ENCODE measurements around the gene SLC8A1.

SLC8A1 gene

GRCh38 chr2:40303746-40304145 lies 148.1 kb downstream of the SLC8A1 start:
- DNase-seq: no peak

DNA sequence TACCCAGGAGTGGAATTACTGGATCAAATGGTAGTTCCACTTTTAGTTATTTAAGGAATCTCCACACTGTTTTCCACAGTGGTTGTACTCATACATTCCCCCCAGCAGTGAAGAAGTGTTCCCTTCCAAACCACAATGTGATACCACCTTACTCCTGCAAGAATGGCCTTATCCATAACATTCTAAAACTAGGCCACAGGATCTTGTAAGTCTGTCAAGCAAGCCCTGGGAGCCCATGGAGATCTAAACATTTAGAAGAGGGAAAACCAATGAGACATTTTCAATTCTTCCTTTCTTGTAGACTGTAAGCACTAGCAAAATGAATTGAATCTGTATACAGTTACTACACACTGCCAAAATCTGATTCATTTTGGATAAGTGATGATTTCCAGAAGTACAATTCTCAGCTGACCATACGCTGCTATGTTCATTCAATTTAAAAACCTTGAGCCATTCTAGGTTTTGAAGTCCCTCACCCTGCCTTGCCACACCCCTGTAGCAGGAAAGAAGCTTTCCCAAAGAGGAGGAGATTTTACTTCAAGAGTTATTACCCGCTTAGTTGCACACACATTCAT lies 149.1 kb downstream of the SLC8A1 start:
- DNase-seq: no peak

GRCh38 chr2:40300391-40300790 lies 151.5 kb downstream of the SLC8A1 start:
- DNase-seq: no peak

DNA sequence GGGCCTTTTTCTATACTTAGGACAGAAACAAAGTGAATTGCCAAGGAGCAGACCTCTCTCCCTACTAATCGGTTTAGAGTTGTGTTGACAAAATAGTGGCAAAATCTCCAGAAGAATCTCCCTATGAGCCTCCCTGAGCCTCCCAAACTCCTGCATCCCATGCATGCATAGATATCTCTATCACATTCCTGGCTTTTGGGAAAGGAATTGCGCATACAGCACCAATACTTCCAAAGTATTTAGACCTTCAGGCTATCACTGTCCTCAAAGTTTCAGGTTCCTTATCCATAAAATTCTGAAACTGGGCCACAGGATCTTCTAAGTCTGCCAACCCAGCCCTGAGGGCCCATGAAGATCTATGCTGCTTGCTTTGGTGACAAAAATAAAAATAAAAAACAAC lies 152.1 kb downstream of the SLC8A1 start:
- no peak for DNase-seq

DNA sequence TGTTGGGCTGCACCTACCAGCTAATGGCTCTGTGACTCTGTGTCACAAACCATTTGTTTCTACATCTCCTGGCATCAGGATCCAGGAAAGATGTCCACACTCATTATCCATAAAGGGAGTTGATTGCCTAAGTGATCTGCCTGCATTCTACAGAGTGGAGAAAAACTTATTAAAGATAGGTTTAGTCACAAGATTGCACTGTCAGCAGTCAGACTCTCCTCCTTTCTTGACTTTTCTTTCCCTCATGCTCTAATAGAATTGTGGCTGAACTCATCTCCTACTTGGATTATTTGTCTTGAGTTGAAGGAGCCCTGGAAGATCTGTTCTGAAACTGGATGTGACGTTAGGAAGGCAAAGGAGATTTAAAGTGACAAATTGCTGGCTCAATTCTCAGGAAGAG lies 152.7 kb downstream of the SLC8A1 start:
- DNase-seq: no peak

GRCh38 chr2:40298026-40298425 lies 153.9 kb downstream of the SLC8A1 start:
- DNase-seq: no peak

DNA sequence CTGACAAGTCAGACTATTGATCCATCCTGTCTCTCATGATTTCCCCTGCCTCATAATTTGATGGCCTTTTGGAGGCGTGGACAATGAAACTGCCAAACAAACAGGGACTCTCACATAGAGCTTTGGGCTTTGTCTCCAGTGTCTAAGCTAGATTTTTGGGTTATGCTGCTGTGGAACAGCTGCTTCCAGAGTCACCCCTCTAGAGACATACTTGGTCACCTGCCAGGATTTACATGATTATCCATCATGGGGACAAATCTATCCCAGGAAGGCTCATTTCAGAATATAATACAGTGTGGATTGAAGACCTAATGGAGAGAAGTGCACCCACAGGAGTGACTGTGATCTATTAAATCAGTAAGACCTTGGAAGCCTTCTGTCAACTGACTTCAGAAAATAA lies 159.6 kb downstream of the SLC8A1 start:
- no peak for DNase-seq

DNA sequence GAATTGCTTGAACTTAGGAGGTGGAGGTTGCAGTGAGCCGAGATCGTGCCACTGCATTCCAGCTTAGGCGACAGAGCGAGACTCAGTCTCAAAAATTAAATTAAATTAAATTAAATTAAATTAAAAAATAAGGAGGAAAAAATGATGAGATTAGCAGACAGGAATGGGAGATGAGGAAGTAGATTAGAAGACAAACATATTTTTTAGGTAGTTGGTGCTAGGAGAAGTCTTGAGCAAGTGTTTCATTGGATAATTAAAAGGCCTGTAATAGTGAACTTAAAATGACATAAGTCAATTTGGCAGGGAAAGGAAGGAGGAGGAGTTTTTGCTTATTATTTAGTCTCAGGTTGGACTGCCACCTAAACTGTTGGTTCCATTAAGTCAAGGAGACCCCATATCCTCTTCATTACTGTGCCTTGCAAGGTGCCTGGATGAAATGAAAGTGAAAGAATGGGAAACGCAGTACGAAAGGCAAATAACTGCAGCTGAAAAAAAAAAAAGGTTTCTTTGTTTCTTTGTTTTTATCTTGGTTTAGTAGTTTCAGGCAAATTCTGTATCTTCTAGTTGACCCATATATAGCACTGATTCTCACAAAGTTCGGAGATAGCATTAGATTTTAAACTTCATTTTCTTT lies 162.0 kb downstream of the SLC8A1 start:
- DNase-seq: peak in 2 of 4 experiments; percentile 10 to 13

- DNase-seq: peak; percentile 46 to 73 (median 58)
These were observed 164.1 kb downstream of the SLC8A1 start for GRCh38 chr2:40287773-40288172.

- peak in 1 of 4 experiments; percentile 15 for DNase-seq
These were observed 164.7 kb downstream of the SLC8A1 start for GRCh38 chr2:40287195-40287594.

DNA sequence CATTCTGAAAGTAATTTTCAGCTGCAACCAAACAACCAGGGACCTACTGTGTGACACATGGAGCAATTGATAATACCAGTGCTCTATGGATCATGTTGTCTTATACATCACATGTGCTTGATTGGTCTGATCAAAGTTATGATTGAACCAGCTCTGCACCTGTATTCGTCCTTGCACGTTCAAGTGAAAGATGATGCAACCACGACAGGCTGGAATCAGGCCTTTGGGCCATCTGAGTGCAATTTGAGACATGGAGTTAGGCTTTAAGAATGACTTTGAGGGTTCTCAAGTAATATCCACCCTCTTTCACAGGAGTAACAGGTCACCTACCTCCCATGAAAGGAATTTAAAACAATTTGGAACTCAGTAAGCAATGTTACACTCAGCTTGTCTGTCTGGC lies 165.2 kb downstream of the SLC8A1 start:
- no peak for DNase-seq

DNA sequence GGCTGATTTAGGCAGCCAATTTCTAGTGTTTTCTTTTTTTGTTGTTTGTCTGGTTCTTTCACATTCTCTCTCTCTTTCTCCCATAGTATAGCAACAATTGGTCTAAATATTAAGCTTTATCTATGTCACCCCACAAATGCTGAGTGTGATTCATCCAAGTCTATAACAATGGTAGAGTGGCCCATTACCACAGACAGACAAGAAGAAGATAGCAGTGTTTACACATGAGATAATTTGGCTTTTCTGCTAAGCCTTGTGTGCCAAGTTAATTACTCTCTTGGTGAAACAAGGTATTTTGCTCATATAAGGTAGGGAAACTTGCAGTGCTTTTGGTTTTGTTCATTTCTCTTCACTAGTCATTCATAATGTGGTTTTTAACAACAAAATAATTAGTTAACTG lies 166.5 kb downstream of the SLC8A1 start:
- DNase-seq: no peak

DNA sequence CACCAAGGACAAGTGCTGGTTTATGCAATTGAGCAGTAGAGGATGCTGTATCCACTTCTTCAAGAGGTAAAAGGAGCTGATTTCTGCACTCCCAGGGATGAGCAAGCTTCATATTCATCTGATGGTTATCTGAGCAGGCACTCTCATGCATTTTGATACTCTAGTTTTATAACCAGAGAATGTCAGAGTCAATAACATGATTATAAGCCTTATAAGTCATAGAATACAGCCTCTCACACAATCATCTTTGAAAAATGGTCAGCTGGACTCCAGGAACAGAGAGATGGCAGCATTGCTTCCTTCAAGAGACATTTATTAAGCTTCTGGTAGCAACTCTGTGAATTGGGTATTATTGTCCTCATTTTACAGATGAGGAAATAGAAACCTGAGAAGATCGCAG lies 167.1 kb downstream of the SLC8A1 start:
- DNase-seq: no peak

DNA sequence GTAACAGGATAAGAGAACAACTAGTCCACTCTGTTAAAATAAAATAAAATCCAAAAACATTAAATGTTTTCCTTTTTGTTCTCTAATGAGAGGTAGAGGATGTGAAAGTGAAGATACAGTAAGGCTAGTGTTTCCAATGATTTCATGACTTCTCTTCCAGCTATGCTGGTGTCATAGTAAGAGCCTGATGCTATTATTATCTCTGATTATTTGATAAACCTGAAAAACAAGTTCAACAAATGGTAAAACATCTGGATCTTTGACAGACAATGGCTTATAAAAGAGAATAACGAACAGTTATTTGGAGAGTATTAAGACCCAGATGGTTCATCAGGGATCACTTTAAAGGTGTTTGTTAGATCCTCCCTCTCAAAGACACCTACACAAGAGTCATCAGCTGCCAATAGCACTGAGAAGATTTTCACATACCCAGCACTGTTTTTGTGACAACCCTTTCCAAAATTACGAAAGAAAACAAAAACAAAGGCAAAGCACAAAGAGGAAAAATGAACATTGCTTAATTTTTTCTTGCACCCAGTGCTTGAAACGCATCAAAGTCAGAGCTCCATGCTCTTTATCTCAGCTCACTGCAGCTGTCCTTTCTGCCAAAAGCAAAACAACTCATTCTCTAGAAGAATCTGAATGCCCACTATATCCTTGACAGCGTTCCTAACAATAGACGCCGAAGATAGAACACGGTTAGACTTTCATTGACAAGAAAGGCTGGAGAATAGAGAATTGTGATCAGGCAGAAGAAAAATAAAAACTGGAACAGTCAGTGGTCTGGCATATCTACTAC lies 168.6 kb downstream of the SLC8A1 start:
- DNase-seq: no peak

DNA sequence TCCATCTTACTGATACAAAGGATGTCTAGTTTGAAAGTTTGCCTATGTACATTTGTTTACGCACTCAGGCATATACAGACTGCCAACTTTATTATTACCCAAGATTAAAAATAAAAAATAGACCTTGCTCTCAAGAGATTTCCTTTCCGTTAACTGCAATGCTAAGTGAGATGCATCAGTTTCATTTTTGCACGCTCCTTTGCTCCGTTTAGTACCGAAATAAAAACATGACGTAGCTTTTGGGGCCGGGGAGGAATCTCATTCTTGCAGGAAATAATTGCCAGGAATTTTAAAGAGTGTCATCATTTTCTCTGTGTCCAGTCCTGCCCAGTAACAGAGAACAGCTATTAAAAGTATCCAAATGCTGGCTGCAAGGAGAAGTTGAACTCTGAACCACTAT lies 169.5 kb downstream of the SLC8A1 start:
- no peak for DNase-seq

DNA sequence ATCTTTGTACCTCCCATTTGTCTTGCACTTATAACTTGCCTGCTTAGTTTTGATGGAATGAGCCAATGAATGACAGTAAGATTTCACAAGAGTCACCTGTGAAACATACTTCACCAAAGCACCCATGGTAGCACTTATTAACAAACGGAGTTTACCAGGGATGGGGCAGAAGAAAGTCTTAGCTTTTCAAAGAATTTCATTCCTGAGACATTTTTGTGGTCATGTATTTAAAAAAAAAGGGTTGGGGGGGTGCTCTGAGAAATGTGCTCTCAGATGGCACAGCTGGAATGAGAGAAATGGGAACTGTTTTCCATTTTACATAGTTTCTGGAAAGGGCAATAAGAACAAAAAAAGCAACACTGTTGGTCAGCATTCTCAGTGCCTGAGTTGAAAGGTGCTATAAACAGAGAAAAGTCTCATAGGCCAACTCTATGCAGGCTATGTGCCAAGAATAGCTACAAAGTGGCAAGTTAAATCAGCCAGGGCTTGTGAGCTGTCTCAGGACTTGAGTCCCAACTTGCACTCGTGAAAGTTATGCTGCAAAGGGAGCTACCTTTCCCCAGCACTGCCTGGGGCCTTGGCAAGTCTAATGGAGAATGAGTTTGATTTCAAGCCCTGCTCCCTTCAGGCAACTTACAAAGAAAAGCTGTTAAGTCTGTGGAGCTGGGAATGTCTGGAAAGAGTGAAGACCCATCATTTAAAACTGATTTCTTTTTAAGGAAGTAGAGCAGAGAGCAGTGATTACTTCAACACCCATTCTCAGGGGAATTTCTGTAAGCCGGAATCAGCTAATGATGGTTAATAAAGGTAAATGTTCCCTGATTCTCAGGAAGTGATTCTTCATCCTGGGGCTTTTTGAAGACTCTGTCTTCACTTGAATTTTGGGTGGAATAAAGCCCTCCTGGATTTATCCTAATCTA lies 170.6 kb downstream of the SLC8A1 start:
- DNase-seq: no peak

DNA sequence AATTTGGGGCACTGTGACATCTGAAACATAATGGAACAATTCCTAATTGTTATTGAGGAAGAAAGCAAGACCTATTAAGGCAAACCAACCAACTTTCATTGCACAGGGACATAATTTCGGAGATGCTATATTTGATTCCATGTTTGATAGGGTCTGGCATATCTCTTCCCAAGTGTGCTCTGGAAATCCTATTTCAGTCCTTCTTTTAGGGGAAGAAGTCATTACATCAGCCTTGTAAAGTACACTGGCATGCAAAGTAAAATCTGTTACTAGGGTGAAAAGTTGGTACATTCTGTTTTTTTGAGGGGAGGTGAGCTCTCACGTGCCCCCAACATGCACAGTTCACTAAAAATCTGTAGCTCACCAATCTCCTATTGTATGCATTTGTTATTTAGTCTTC lies 172.4 kb downstream of the SLC8A1 start:
- DNase-seq: no peak

GRCh38 chr2:40279001-40279400 lies 172.9 kb downstream of the SLC8A1 start:
- DNase-seq: no peak

GRCh38 chr2:40276076-40276475 lies 175.8 kb downstream of the SLC8A1 start:
- no peak for DNase-seq

GRCh38 chr2:40274270-40274669 lies 177.6 kb downstream of the SLC8A1 start:
- no peak for DNase-seq

GRCh38 chr2:40273734-40274182 lies 178.1 kb downstream of the SLC8A1 start:
- DNase-seq: no peak

DNA sequence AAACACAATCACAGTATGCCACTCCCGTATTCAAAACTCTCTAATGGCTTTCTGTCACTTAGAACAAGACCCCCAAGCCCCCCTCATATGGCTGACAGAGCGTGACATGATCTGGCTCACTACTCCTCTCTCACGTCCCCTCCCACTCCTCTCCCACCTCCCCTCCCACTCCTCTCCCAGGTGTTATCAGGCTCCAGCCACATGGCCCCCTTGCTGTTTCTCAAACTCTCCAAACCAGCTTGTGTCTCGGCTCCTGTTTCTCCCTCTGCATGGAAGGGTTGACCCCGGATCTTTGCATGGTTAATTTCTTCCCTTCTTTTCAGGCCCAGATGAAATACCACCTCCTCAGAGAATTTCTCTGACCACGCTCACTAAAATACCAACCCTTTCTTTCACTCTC lies 180.8 kb downstream of the SLC8A1 start:
- no peak for DNase-seq

DNA sequence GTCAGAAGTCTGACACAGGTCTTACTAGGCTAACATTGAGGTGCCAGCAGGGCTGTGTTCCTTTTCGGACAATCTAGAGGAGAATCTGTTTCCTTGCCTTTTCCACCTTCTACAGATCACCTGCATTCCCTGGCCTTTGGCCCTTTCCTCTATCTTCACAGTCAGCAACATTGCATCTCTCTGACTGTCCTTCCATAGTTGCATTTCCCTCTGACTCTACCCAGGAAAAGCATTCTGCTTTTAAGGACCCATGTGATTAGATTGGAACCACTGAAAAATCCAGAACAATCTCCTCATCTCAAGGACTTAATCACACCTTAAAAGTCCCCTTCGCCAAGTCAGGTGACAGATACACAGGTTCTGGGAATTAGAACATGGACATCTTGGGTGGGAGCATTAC lies 181.5 kb downstream of the SLC8A1 start:
- DNase-seq: no peak

All from suppressor macrophage (primary cell).